ENCODE measurements around the gene MATN3.

MATN3 gene

DNA sequence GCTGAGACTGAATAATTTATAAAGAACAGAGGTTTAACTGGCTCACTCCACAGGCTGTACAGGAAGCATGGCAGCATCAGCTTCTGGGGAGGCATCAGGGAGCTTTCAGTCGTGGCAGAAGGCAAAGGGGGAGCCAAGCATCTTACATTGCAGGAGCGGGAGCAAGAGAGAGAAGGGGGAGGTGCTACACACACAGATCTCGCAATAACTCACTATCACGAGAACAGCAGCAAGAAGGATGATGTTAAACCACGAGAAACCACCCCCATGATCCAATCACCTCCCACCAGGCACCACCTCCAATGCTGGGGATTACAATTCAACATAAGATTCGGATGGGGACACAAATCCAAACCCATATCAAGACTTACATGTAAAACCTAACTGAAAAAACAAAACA, 17.8 kb upstream of the MATN3 start:
- Histone ChIP-seq H3K9me3 (ENCODE audit: insufficient read depth, low read length) (no peaks in the 10 kb centered on the region), H3K9ac (ENCODE audit: low read length) (no peak overlapping the region), H3K27ac (ENCODE audit: low read length) (no peak overlapping the region), H4K20me1 (ENCODE audit: insufficient read depth, low read length) (no peaks in the 10 kb centered on the region; the same call in 1 of the 2 replicates), H3K4me3 (ENCODE audit: low read length) (no peak overlapping the region), H3K79me2 (ENCODE audit: low read length) (no peaks in the 10 kb centered on the region), H3K4me2 (ENCODE audit: low read length) (no peak overlapping the region), H2AFZ (ENCODE audit: low read depth, low read length) (no peak overlapping the region), H3K4me1 (ENCODE audit: low read length) (no peaks in the 10 kb centered on the region), H3K27me3 (ENCODE audit: low read depth, low read length) (no peaks in the 10 kb centered on the region), H3K36me3 (replicated peaks; ENCODE audit: low read depth, low read length) (peaks cover 48% of the 10 kb centered on the region)
- TF ChIP-seq CTCF (IDR thresholded peaks at IDR 0.05; ENCODE audit: low read depth, low read length): no peak
- no peak for TF ChIP-seq EZH2phosphoT487 (IDR thresholded peaks at IDR 0.05; ENCODE audit: low read depth)

GRCh38 chr2:20027705-20028434, 15.4 kb upstream of the MATN3 start:
- H3K79me2 ChIP-seq (ENCODE audit: low read length): no peaks in the 10 kb centered on the region
- no peak overlapping the region for H3K4me2 ChIP-seq (ENCODE audit: low read length)
- no peak overlapping the region for H3K9ac ChIP-seq (ENCODE audit: low read length)
- H3K27ac ChIP-seq (ENCODE audit: low read length): no peak overlapping the region
- no peak overlapping the region for H3K4me3 ChIP-seq (ENCODE audit: low read length)
- no peak overlapping the region for H2AFZ ChIP-seq (ENCODE audit: low read depth, low read length)
- H3K9me3 ChIP-seq (ENCODE audit: insufficient read depth, low read length): no peaks in the 10 kb centered on the region
- no peaks in the 10 kb centered on the region for H3K4me1 ChIP-seq (ENCODE audit: low read length)
- H3K36me3 ChIP-seq (replicated peaks; ENCODE audit: low read depth, low read length): peaks cover 26% of the 10 kb centered on the region
- TF ChIP-seq CTCF (IDR thresholded peaks at IDR 0.05; ENCODE audit: low read depth, low read length) (no peak), EZH2phosphoT487 (IDR thresholded peaks at IDR 0.05; ENCODE audit: low read depth) (no peak)
- no peaks in the 10 kb centered on the region for H3K27me3 ChIP-seq (ENCODE audit: low read depth, low read length)
- H4K20me1 ChIP-seq (ENCODE audit: insufficient read depth, low read length): no peaks in the 10 kb centered on the region; the same call in 1 of the 2 replicates

DNA sequence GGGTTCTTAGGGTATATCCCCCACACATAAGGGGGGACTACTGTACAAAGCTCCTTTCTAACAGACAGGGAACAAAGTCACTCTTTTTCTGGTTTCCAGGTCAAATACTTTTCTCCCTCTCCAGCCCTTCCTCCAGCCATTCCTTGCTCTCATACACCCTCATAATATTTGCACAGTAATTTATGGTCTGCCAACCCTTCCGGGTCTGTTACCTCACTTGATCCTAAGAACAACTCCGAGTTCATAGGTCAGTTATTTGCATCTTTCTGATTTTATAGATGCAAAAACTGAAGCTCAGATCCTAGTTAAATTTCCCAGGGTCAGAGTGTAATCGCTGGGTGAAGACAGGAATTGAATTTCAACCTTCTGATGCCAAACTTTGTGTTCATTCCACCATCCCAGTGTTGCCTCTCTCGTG, 14.8 kb upstream of the MATN3 start:
- H3K4me2 ChIP-seq (ENCODE audit: low read length): no peak overlapping the region

More for the DNA sequence above, 14.8 kb upstream of the MATN3 start:
- Histone ChIP-seq H3K27ac (ENCODE audit: low read length) (no peak overlapping the region), H3K36me3 (replicated peaks; ENCODE audit: low read depth, low read length) (peaks cover 20% of the 10 kb centered on the region), H3K27me3 (ENCODE audit: low read depth, low read length) (no peaks in the 10 kb centered on the region), H3K79me2 (ENCODE audit: low read length) (no peaks in the 10 kb centered on the region), H3K4me3 (ENCODE audit: low read length) (no peak overlapping the region), H3K9me3 (ENCODE audit: insufficient read depth, low read length) (no peaks in the 10 kb centered on the region), H3K9ac (ENCODE audit: low read length) (no peak overlapping the region), H3K4me1 (ENCODE audit: low read length) (no peaks in the 10 kb centered on the region), H2AFZ (ENCODE audit: low read depth, low read length) (no peak overlapping the region), H4K20me1 (ENCODE audit: insufficient read depth, low read length) (no peaks in the 10 kb centered on the region; the same call in 1 of the 2 replicates)
- TF ChIP-seq CTCF (IDR thresholded peaks at IDR 0.05; ENCODE audit: low read depth, low read length) (no peak), EZH2phosphoT487 (IDR thresholded peaks at IDR 0.05; ENCODE audit: low read depth) (no peak)

Measured in OCI-LY3 (cell line).